HL-60 (cell line): Measurements from ENCODE around the gene CBR3.

Source experiments
- DNase-seq, 2 experiments: peaks; one replicate each; pipeline ENCODE4 v3.0.0-alpha.2; 2010 to 2020; ENCODE audit warnings: low read depth in 1 of 2, low spot score in 1 of 2
- H3K27ac ChIP-seq: fragments of 250-450 bp; sonication (Bioruptor Pico); replicated peaks from 2 replicates; pipeline ENCODE4 v1.5.1; 2020; ENCODE audit warnings: mild to moderate bottlenecking, moderate library complexity
- H3K27me3 ChIP-seq: fragments of 250-450 bp; sonication (Bioruptor Pico); 2 replicates; pipeline ENCODE4 v1.5.1; 2021; ENCODE audit warnings: mild to moderate bottlenecking, moderate library complexity; ENCODE audit not compliant: insufficient read depth, poor library complexity, severe bottlenecking
- H3K4me3 ChIP-seq: replicated peaks from 2 replicates; pipeline ENCODE4 v1.5.1; 2011; ENCODE audit warnings: mild to moderate bottlenecking, control low read depth, low read length; ENCODE audit not compliant: insufficient read depth
- GABPA ChIP-seq: IDR thresholded peaks from 2 replicates; pipeline ENCODE4 v1.6.1; 2012; ENCODE audit warnings: low read depth
- POLR2AphosphoS5 ChIP-seq: IDR thresholded peaks from 2 replicates; pipeline ENCODE4 v1.6.1; 2012; ENCODE audit warnings: low read depth
- SPI1 ChIP-seq: IDR thresholded peaks from 2 replicates; pipeline ENCODE4 v1.6.1; 2012; ENCODE audit warnings: low read depth, mild to moderate bottlenecking, borderline replicate concordance
- TF ChIP-seq, protein P1 (sequence below): IDR thresholded peaks from one replicate; pipeline ENCODE4 v1.5.1; 2011; ENCODE audit warnings: low read length, control low read depth, inconsistent platforms; ENCODE audit not compliant: insufficient read depth
- TF ChIP-seq, protein P2 (sequence below): IDR thresholded peaks from 2 replicates; pipeline ENCODE4 v1.6.1; 2012; ENCODE audit warnings: low read depth; ENCODE audit not compliant: insufficient replicate concordance

Gene CBR3

DNA sequence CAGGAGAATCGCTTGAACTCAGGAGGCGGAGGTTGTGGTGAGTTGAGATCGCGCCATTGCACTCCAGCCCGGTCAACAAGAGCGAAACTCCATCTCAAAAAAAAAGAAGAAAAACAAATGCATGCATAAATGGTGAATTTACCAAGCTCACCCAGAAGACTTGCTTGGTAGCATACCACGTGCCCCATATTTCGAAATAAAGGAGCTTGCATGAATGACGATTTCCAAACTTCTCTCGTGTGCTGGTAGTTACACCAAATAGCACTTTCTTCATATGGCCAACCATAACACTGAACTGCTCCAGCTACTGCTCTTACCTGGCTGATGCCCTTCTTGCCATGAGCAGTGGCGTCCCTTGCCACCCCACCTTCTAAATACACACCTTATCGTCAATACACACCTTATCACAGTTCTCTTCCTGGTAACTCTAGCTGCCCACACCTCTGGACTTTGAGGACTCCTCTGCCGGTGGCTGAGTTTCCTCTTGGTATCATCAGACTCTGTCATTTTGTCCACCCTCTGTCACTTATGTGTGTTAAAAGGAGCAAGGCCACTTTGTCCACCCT, 24.6 kb downstream of the CBR3 start:
- DNase-seq, result peak; percentile 78 to 92
- no peak overlapping the region for H3K4me3 ChIP-seq
- no peaks in the 10 kb centered on the region for H3K27me3 ChIP-seq
- TF ChIP-seq, protein P1, sequence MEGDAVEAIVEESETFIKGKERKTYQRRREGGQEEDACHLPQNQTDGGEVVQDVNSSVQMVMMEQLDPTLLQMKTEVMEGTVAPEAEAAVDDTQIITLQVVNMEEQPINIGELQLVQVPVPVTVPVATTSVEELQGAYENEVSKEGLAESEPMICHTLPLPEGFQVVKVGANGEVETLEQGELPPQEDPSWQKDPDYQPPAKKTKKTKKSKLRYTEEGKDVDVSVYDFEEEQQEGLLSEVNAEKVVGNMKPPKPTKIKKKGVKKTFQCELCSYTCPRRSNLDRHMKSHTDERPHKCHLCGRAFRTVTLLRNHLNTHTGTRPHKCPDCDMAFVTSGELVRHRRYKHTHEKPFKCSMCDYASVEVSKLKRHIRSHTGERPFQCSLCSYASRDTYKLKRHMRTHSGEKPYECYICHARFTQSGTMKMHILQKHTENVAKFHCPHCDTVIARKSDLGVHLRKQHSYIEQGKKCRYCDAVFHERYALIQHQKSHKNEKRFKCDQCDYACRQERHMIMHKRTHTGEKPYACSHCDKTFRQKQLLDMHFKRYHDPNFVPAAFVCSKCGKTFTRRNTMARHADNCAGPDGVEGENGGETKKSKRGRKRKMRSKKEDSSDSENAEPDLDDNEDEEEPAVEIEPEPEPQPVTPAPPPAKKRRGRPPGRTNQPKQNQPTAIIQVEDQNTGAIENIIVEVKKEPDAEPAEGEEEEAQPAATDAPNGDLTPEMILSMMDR, result no peak
- peak; percentile 46 for TF ChIP-seq POLR2AphosphoS5
- peak overlapping the region; percentile 86 for H3K27ac ChIP-seq

- Histone ChIP-seq H3K27ac (peak overlapping the region; percentile 86), H3K27me3 (no peaks in the 10 kb centered on the region), H3K4me3 (no peak overlapping the region)
- TF ChIP-seq POLR2AphosphoS5 (no peak), SPI1 (no peak)
- TF ChIP-seq, protein P2, sequence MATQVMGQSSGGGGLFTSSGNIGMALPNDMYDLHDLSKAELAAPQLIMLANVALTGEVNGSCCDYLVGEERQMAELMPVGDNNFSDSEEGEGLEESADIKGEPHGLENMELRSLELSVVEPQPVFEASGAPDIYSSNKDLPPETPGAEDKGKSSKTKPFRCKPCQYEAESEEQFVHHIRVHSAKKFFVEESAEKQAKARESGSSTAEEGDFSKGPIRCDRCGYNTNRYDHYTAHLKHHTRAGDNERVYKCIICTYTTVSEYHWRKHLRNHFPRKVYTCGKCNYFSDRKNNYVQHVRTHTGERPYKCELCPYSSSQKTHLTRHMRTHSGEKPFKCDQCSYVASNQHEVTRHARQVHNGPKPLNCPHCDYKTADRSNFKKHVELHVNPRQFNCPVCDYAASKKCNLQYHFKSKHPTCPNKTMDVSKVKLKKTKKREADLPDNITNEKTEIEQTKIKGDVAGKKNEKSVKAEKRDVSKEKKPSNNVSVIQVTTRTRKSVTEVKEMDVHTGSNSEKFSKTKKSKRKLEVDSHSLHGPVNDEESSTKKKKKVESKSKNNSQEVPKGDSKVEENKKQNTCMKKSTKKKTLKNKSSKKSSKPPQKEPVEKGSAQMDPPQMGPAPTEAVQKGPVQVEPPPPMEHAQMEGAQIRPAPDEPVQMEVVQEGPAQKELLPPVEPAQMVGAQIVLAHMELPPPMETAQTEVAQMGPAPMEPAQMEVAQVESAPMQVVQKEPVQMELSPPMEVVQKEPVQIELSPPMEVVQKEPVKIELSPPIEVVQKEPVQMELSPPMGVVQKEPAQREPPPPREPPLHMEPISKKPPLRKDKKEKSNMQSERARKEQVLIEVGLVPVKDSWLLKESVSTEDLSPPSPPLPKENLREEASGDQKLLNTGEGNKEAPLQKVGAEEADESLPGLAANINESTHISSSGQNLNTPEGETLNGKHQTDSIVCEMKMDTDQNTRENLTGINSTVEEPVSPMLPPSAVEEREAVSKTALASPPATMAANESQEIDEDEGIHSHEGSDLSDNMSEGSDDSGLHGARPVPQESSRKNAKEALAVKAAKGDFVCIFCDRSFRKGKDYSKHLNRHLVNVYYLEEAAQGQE, result no peak
- TF ChIP-seq, protein P1, result no peak
- no peak for DNase-seq
Observed at GRCh38 chr21:36160850-36161178, 25.9 kb downstream of the CBR3 start.

DNA sequence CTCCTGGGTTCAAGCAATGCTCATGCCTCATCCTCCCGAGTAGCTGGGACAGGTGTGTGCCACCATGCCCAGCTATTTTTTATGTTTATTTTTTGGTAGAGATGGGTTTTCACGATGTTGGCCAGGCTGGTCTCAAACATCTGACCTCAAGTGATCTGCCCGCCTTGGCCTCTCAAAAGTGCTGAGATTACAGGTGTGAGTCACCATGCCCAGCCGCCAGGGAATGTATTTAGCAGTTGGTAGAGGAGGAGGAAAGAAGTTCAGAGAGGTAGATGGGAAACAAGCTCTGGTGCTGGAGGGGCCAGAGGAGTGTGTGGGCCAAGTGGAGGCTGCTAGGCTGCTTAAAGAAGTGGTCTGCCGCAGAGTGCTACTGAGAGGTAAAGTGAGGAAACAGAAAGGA, 27.8 kb downstream of the CBR3 start:
- TF ChIP-seq POLR2AphosphoS5 (no peak), GABPA (no peak), SPI1 (no peak)
- TF ChIP-seq, protein P2, result no peak
- TF ChIP-seq, protein P1, result no peak
- H3K27ac ChIP-seq, result peak overlapping the region; percentile 58
- no peak for DNase-seq
- no peak overlapping the region for H3K4me3 ChIP-seq
- no peaks in the 10 kb centered on the region for H3K27me3 ChIP-seq
